Tibial nerve (tissue), 3 donors: ENCODE measurements around the gene DCX.

Experiments used
- CTCF ChIP-seq, 5 experiments: fragments of 200-600 bp in 3 of 5; fragments of 450-650 bp in 2 of 5; sonication (generic) in 3 of 5; IDR thresholded peaks; one replicate each; pipeline ENCODE4 v1.5.1; 2016 to 2019; ENCODE audit warnings: antibody characterized with exemption in 5 of 5, mild to moderate bottlenecking in 3 of 5, moderate library complexity in 2 of 5
- POLR2A ChIP-seq, 2 donors: fragments of 450-650 bp; IDR thresholded peaks; one replicate each; pipeline ENCODE4 v1.6.1; 2017; ENCODE audit warnings: antibody characterized with exemption in 2 of 2, mild to moderate bottlenecking in 2 of 2, moderate library complexity in 2 of 2

GRCh38 chrX:111353793-111354192 lies 58.2 kb downstream of the DCX start:
- TF ChIP-seq CTCF (IDR thresholded peaks at IDR 0.05) = no peak
- TF ChIP-seq POLR2A (IDR thresholded peaks at IDR 0.05) = no peak
